ENCODE measurements around the gene ATG2B.

ATG2B gene

GRCh38 chr14:96280104-96280503 lies 83.0 kb downstream of the ATG2B start:
- Histone ChIP-seq H3K27ac (ENCODE audit: low read length) (no peak overlapping the region), H3K4me3 (ENCODE audit: low read depth in 1 of 2, low read length in 2 of 2) (no peak overlapping the region), H3K36me3 (ENCODE audit: control insufficient read depth in 1 of 2, insufficient read depth in 2 of 2, low read length in 2 of 2) (peaks cover 0 to 15% of the 10 kb centered on the region in 2 donors), H3K27me3 (ENCODE audit: low read depth, low read length) (no peaks in the 10 kb centered on the region), H3K9me3 (ENCODE audit: control insufficient read depth in 1 of 2, low read length in 2 of 2) (peaks cover 8 to 14% of the 10 kb centered on the region in 2 donors), H3K4me1 (ENCODE audit: control insufficient read depth in 1 of 2, insufficient read depth in 2 of 2, low read length in 2 of 2) (peaks cover 0 to 9% of the 10 kb centered on the region in 2 donors)

- Histone ChIP-seq H3K27me3 (ENCODE audit: low read depth, low read length) (no peaks in the 10 kb centered on the region), H3K36me3 (ENCODE audit: control insufficient read depth in 1 of 2, insufficient read depth in 2 of 2, low read length in 2 of 2) (peaks cover 0 to 15% of the 10 kb centered on the region in 2 donors), H3K4me3 (ENCODE audit: low read depth in 1 of 2, low read length in 2 of 2) (no peak overlapping the region), H3K4me1 (ENCODE audit: control insufficient read depth in 1 of 2, insufficient read depth in 2 of 2, low read length in 2 of 2) (peaks cover 0 to 10% of the 10 kb centered on the region in 2 donors), H3K27ac (ENCODE audit: low read length) (no peak overlapping the region), H3K9me3 (ENCODE audit: control insufficient read depth in 1 of 2, low read length in 2 of 2) (peaks cover 8 to 14% of the 10 kb centered on the region in 2 donors)
Observed at GRCh38 chr14:96279564-96279963, 83.6 kb downstream of the ATG2B start.

GRCh38 chr14:96277890-96278289 lies 85.3 kb downstream of the ATG2B start:
- Histone ChIP-seq H3K27me3 (ENCODE audit: low read depth, low read length) (no peaks in the 10 kb centered on the region), H3K4me3 (ENCODE audit: low read depth in 1 of 2, low read length in 2 of 2) (no peak overlapping the region), H3K27ac (ENCODE audit: low read length) (no peak overlapping the region), H3K4me1 (ENCODE audit: control insufficient read depth in 1 of 2, insufficient read depth in 2 of 2, low read length in 2 of 2) (peaks cover 0 to 10% of the 10 kb centered on the region in 2 donors), H3K9me3 (ENCODE audit: control insufficient read depth in 1 of 2, low read length in 2 of 2) (peaks cover 8 to 14% of the 10 kb centered on the region in 2 donors), H3K36me3 (ENCODE audit: control insufficient read depth in 1 of 2, insufficient read depth in 2 of 2, low read length in 2 of 2) (peaks cover 0 to 7% of the 10 kb centered on the region in 2 donors)

GRCh38 chr14:96275177-96276112 lies 87.7 kb downstream of the ATG2B start:
- peaks cover 0 to 6% of the 10 kb centered on the region in 2 donors for H3K36me3 ChIP-seq (ENCODE audit: control insufficient read depth in 1 of 2, insufficient read depth in 2 of 2, low read length in 2 of 2)
- peaks cover 0 to 10% of the 10 kb centered on the region in 2 donors for H3K4me1 ChIP-seq (ENCODE audit: control insufficient read depth in 1 of 2, insufficient read depth in 2 of 2, low read length in 2 of 2)
- no peak overlapping the region for H3K4me3 ChIP-seq (ENCODE audit: low read depth in 1 of 2, low read length in 2 of 2)
- H3K27me3 ChIP-seq (ENCODE audit: low read depth, low read length) = no peaks in the 10 kb centered on the region
- H3K9me3 ChIP-seq (ENCODE audit: control insufficient read depth in 1 of 2, low read length in 2 of 2) = peaks cover 8 to 19% of the 10 kb centered on the region in 2 donors
- peak overlapping the region; percentile 40 for H3K27ac ChIP-seq (ENCODE audit: low read length)

- Histone ChIP-seq H3K36me3 (ENCODE audit: control insufficient read depth in 1 of 2, insufficient read depth in 2 of 2, low read length in 2 of 2) (peaks cover 0 to 6% of the 10 kb centered on the region in 2 donors), H3K4me1 (ENCODE audit: control insufficient read depth in 1 of 2, insufficient read depth in 2 of 2, low read length in 2 of 2) (peaks cover 0 to 15% of the 10 kb centered on the region in 2 donors), H3K4me3 (ENCODE audit: low read depth in 1 of 2, low read length in 2 of 2) (no peak overlapping the region), H3K27me3 (ENCODE audit: low read depth, low read length) (no peaks in the 10 kb centered on the region), H3K9me3 (ENCODE audit: control insufficient read depth in 1 of 2, low read length in 2 of 2) (peaks cover 8 to 19% of the 10 kb centered on the region in 2 donors), H3K27ac (ENCODE audit: low read length) (no peak overlapping the region)
Observed at GRCh38 chr14:96274543-96274942, 88.6 kb downstream of the ATG2B start.

GRCh38 chr14:96274122-96274521 lies 89.0 kb downstream of the ATG2B start:
- Histone ChIP-seq H3K4me1 (ENCODE audit: control insufficient read depth in 1 of 2, insufficient read depth in 2 of 2, low read length in 2 of 2) (peaks cover 0 to 19% of the 10 kb centered on the region in 2 donors), H3K27ac (ENCODE audit: low read length) (no peak overlapping the region), H3K27me3 (ENCODE audit: low read depth, low read length) (no peaks in the 10 kb centered on the region), H3K9me3 (ENCODE audit: control insufficient read depth in 1 of 2, low read length in 2 of 2) (peaks cover 8 to 19% of the 10 kb centered on the region in 2 donors), H3K36me3 (ENCODE audit: control insufficient read depth in 1 of 2, insufficient read depth in 2 of 2, low read length in 2 of 2) (peaks cover 0 to 6% of the 10 kb centered on the region in 2 donors), H3K4me3 (ENCODE audit: low read depth in 1 of 2, low read length in 2 of 2) (no peak overlapping the region)

GRCh38 chr14:96273629-96274028 lies 89.5 kb downstream of the ATG2B start:
- H3K27ac ChIP-seq (ENCODE audit: low read length) = no peak overlapping the region
- H3K4me3 ChIP-seq (ENCODE audit: low read depth in 1 of 2, low read length in 2 of 2) = no peak overlapping the region
- H3K4me1 ChIP-seq (ENCODE audit: control insufficient read depth in 1 of 2, insufficient read depth in 2 of 2, low read length in 2 of 2) = peaks cover 0 to 20% of the 10 kb centered on the region in 2 donors
- H3K9me3 ChIP-seq (ENCODE audit: control insufficient read depth in 1 of 2, low read length in 2 of 2) = peaks cover 7 to 17% of the 10 kb centered on the region in 2 donors
- H3K27me3 ChIP-seq (ENCODE audit: low read depth, low read length) = no peaks in the 10 kb centered on the region
- H3K36me3 ChIP-seq (ENCODE audit: control insufficient read depth in 1 of 2, insufficient read depth in 2 of 2, low read length in 2 of 2) = peaks cover 0 to 3% of the 10 kb centered on the region in 2 donors

- no peaks in the 10 kb centered on the region for H3K36me3 ChIP-seq (ENCODE audit: control insufficient read depth in 1 of 2, insufficient read depth in 2 of 2, low read length in 2 of 2)
- H3K9me3 ChIP-seq (ENCODE audit: control insufficient read depth in 1 of 2, low read length in 2 of 2) = peaks cover 3 to 10% of the 10 kb centered on the region in 2 donors
- peaks cover 0 to 20% of the 10 kb centered on the region in 2 donors for H3K4me1 ChIP-seq (ENCODE audit: control insufficient read depth in 1 of 2, insufficient read depth in 2 of 2, low read length in 2 of 2)
- no peak overlapping the region for H3K27ac ChIP-seq (ENCODE audit: low read length)
- H3K4me3 ChIP-seq (ENCODE audit: low read depth in 1 of 2, low read length in 2 of 2) = no peak overlapping the region
- no peaks in the 10 kb centered on the region for H3K27me3 ChIP-seq (ENCODE audit: low read depth, low read length)
Observed at GRCh38 chr14:96272777-96273473, 90.2 kb downstream of the ATG2B start.

- no peaks in the 10 kb centered on the region for H3K27me3 ChIP-seq (ENCODE audit: low read depth, low read length)
- H3K4me3 ChIP-seq (ENCODE audit: low read depth in 1 of 2, low read length in 2 of 2) = no peak overlapping the region
- H3K27ac ChIP-seq (ENCODE audit: low read length) = no peak overlapping the region
- no peaks in the 10 kb centered on the region for H3K36me3 ChIP-seq (ENCODE audit: control insufficient read depth in 1 of 2, insufficient read depth in 2 of 2, low read length in 2 of 2)
- H3K4me1 ChIP-seq (ENCODE audit: control insufficient read depth in 1 of 2, insufficient read depth in 2 of 2, low read length in 2 of 2) = peaks cover 0 to 20% of the 10 kb centered on the region in 2 donors
- H3K9me3 ChIP-seq (ENCODE audit: control insufficient read depth in 1 of 2, low read length in 2 of 2) = peaks cover 0 to 5% of the 10 kb centered on the region in 2 donors
Observed at GRCh38 chr14:96271421-96271762, 91.7 kb downstream of the ATG2B start.

GRCh38 chr14:96270565-96271420 lies 92.3 kb downstream of the ATG2B start:
- no peak overlapping the region for H3K27ac ChIP-seq (ENCODE audit: low read length)
- H3K27me3 ChIP-seq (ENCODE audit: low read depth, low read length) = no peaks in the 10 kb centered on the region

More at GRCh38 chr14:96270565-96271420, 92.3 kb downstream of the ATG2B start:
- Histone ChIP-seq H3K9me3 (ENCODE audit: control insufficient read depth in 1 of 2, low read length in 2 of 2) (peaks cover 0 to 5% of the 10 kb centered on the region in 2 donors), H3K4me1 (ENCODE audit: control insufficient read depth in 1 of 2, insufficient read depth in 2 of 2, low read length in 2 of 2) (peaks cover 0 to 18% of the 10 kb centered on the region in 2 donors), H3K4me3 (ENCODE audit: low read depth in 1 of 2, low read length in 2 of 2) (no peak overlapping the region), H3K36me3 (ENCODE audit: control insufficient read depth in 1 of 2, insufficient read depth in 2 of 2, low read length in 2 of 2) (no peaks in the 10 kb centered on the region)

All from muscle layer of duodenum (tissue), 2 donors.